ENCODE data around the gene BCHE.

The BCHE gene

GRCh38 chr3:165837058-165837525 lies at the start of gene BCHE:
Gene BCHE, minus strand, starts transcription at chr3:165837423. Its CDS starts 6,390 bp downstream, at chr3:165831033.
- TF ChIP-seq JUND (IDR thresholded peaks at IDR 0.05; ENCODE audit: low read depth) = no peak
- peak in 1 of 2 experiments; percentile 64 for DNase-seq (ENCODE audit: low read depth in 1 of 2, low spot score in 1 of 2)
- in situ Hi-C loops (cut with HindIII; ENCODE audit: low pct_unique_long_range_greater_than_20kb, low sequenced_read_pairs) = no loop called here

GRCh38 chr3:165885558-165886270 lies 48.5 kb upstream of the BCHE start:
- TF ChIP-seq JUND (IDR thresholded peaks at IDR 0.05; ENCODE audit: low read depth) = no peak
- in situ Hi-C loops (cut with HindIII; ENCODE audit: low pct_unique_long_range_greater_than_20kb, low sequenced_read_pairs) = no loop called here
- no peak for DNase-seq (ENCODE audit: low read depth in 1 of 2, low spot score in 1 of 2)

GRCh38 chr3:165884518-165884917 lies 47.3 kb upstream of the BCHE start:
- in situ Hi-C loops (cut with HindIII; ENCODE audit: low pct_unique_long_range_greater_than_20kb, low sequenced_read_pairs) = no loop called here
- TF ChIP-seq JUND (IDR thresholded peaks at IDR 0.05; ENCODE audit: low read depth) = no peak
- no peak for DNase-seq (ENCODE audit: low read depth in 1 of 2, low spot score in 1 of 2)

- no peak for TF ChIP-seq JUND (IDR thresholded peaks at IDR 0.05; ENCODE audit: low read depth)
- in situ Hi-C loops (cut with HindIII; ENCODE audit: low pct_unique_long_range_greater_than_20kb, low sequenced_read_pairs) = no loop called here
- DNase-seq (ENCODE audit: low read depth in 1 of 2, low spot score in 1 of 2) = peak in 1 of 2 experiments; percentile 31
Observed at GRCh38 chr3:165883863-165884478, 46.7 kb upstream of the BCHE start.

GRCh38 chr3:165883117-165883516 lies 45.9 kb upstream of the BCHE start:
- DNase-seq (ENCODE audit: low read depth in 1 of 2, low spot score in 1 of 2) = no peak
- in situ Hi-C loops (cut with HindIII; ENCODE audit: low pct_unique_long_range_greater_than_20kb, low sequenced_read_pairs) = no loop called here
- TF ChIP-seq JUND (IDR thresholded peaks at IDR 0.05; ENCODE audit: low read depth) = no peak

- DNase-seq (ENCODE audit: low read depth in 1 of 2, low spot score in 1 of 2) = no peak
- in situ Hi-C loops (cut with HindIII; ENCODE audit: low pct_unique_long_range_greater_than_20kb, low sequenced_read_pairs) = no loop called here
- TF ChIP-seq JUND (IDR thresholded peaks at IDR 0.05; ENCODE audit: low read depth) = no peak
Observed at GRCh38 chr3:165875644-165876043, 38.4 kb upstream of the BCHE start.

GRCh38 chr3:165874663-165875489 lies 37.7 kb upstream of the BCHE start:
- no peak for DNase-seq (ENCODE audit: low read depth in 1 of 2, low spot score in 1 of 2)
- in situ Hi-C loops (cut with HindIII; ENCODE audit: low pct_unique_long_range_greater_than_20kb, low sequenced_read_pairs) = no loop called here
- no peak for TF ChIP-seq JUND (IDR thresholded peaks at IDR 0.05; ENCODE audit: low read depth)

- TF ChIP-seq JUND (IDR thresholded peaks at IDR 0.05; ENCODE audit: low read depth) = no peak
- in situ Hi-C loops (cut with HindIII; ENCODE audit: low pct_unique_long_range_greater_than_20kb, low sequenced_read_pairs) = no loop called here
- no peak for DNase-seq (ENCODE audit: low read depth in 1 of 2, low spot score in 1 of 2)
Observed at GRCh38 chr3:165868088-165868487, 30.9 kb upstream of the BCHE start.

GRCh38 chr3:165859061-165859460 lies 21.8 kb upstream of the BCHE start:
- DNase-seq (ENCODE audit: low read depth in 1 of 2, low spot score in 1 of 2) = no peak
- in situ Hi-C loops (cut with HindIII; ENCODE audit: low pct_unique_long_range_greater_than_20kb, low sequenced_read_pairs) = no loop called here
- no peak for TF ChIP-seq JUND (IDR thresholded peaks at IDR 0.05; ENCODE audit: low read depth)

GRCh38 chr3:165855581-165855980 lies 18.4 kb upstream of the BCHE start:
- in situ Hi-C loops (cut with HindIII; ENCODE audit: low pct_unique_long_range_greater_than_20kb, low sequenced_read_pairs) = no loop called here
- TF ChIP-seq JUND (IDR thresholded peaks at IDR 0.05; ENCODE audit: low read depth) = no peak
- DNase-seq (ENCODE audit: low read depth in 1 of 2, low spot score in 1 of 2) = no peak

GRCh38 chr3:165854696-165855095 lies 17.5 kb upstream of the BCHE start:
- DNase-seq (ENCODE audit: low read depth in 1 of 2, low spot score in 1 of 2) = peak; percentile 14 to 55
- in situ Hi-C loops (cut with HindIII; ENCODE audit: low pct_unique_long_range_greater_than_20kb, low sequenced_read_pairs) = no loop called here
- TF ChIP-seq JUND (IDR thresholded peaks at IDR 0.05; ENCODE audit: low read depth) = no peak

- DNase-seq (ENCODE audit: low read depth in 1 of 2, low spot score in 1 of 2) = peak in 1 of 2 experiments; percentile 49
Observed at GRCh38 chr3:165852711-165853110, 15.5 kb upstream of the BCHE start.

GRCh38 chr3:165852191-165852590 lies 15.0 kb upstream of the BCHE start:
- peak in 1 of 2 experiments; percentile 50 for DNase-seq (ENCODE audit: low read depth in 1 of 2, low spot score in 1 of 2)
- in situ Hi-C loops (cut with HindIII; ENCODE audit: low pct_unique_long_range_greater_than_20kb, low sequenced_read_pairs) = no loop called here
- no peak for TF ChIP-seq JUND (IDR thresholded peaks at IDR 0.05; ENCODE audit: low read depth)

More at GRCh38 chr3:165852711-165853110, 15.5 kb upstream of the BCHE start:
- in situ Hi-C loops (cut with HindIII; ENCODE audit: low pct_unique_long_range_greater_than_20kb, low sequenced_read_pairs) = no loop called here
- no peak for TF ChIP-seq JUND (IDR thresholded peaks at IDR 0.05; ENCODE audit: low read depth)
